NCI-H2029 treated with DMSO at 0.1 percent for 48 hours (cell line): ENCODE data around the gene ZNF460.
"Not testable (repeated sequence)": the region's sequence is repeated elsewhere in the genome, so short reads cannot be mapped to it uniquely, and the experiment has no call there.

Experiments used
- DNase-seq: peaks from one replicate; lab custom pipeline; 2025; lab: John Stamatoyannopoulos, UW

The ZNF460 gene

GRCh38 chr19:57280165-57280961, at the start of gene ZNF460:
Gene ZNF460, plus strand, starts transcription at chr19:57280485. Its CDS starts 322 bp downstream, at chr19:57280807.
- DNase-seq = peak; percentile 86

- DNase-seq = no peak
Measured at GRCh38 chr19:57231686-57232085, 48.6 kb upstream of the ZNF460 start.

- no peak for DNase-seq
Measured at GRCh38 chr19:57233207-57233606, 47.1 kb upstream of the ZNF460 start.

GRCh38 chr19:57239982-57240310, 40.3 kb upstream of the ZNF460 start:
- DNase-seq = no peak

- DNase-seq = peak; percentile 42
Measured at GRCh38 chr19:57240311-57241090, 39.8 kb upstream of the ZNF460 start, which contains the start of gene ZNF805. Gene ZNF805, plus strand, starts transcription at chr19:57240632. Its CDS starts 260 bp downstream, at chr19:57240892.

- no peak for DNase-seq
Measured at GRCh38 chr19:57241176-57241575, 39.1 kb upstream of the ZNF460 start.

- no peak for DNase-seq
Measured at GRCh38 chr19:57242821-57243220, 37.5 kb upstream of the ZNF460 start.

GRCh38 chr19:57244513-57244912, 35.8 kb upstream of the ZNF460 start:
- DNase-seq = no peak

- DNase-seq = no peak
Measured at GRCh38 chr19:57245066-57245465, 35.2 kb upstream of the ZNF460 start.

- no peak for DNase-seq
Measured at GRCh38 chr19:57245959-57246358, 34.3 kb upstream of the ZNF460 start.

GRCh38 chr19:57248646-57249045, 31.6 kb upstream of the ZNF460 start:
- DNase-seq = no peak

GRCh38 chr19:57249329-57249728, 31.0 kb upstream of the ZNF460 start:
- no peak for DNase-seq

- DNase-seq = not testable (repeated sequence)
Measured at GRCh38 chr19:57253767-57254166, 26.5 kb upstream of the ZNF460 start.

- no peak for DNase-seq
Measured at GRCh38 chr19:57262044-57262443, 18.2 kb upstream of the ZNF460 start.

GRCh38 chr19:57263244-57263741, 17.0 kb upstream of the ZNF460 start:
- DNase-seq = no peak

- no peak for DNase-seq
Measured at GRCh38 chr19:57267291-57267690, 13.0 kb upstream of the ZNF460 start.

GRCh38 chr19:57269515-57270250, 10.6 kb upstream of the ZNF460 start:
- DNase-seq = no peak

GRCh38 chr19:57271280-57271679, 9.0 kb upstream of the ZNF460 start:
- DNase-seq = no peak

- DNase-seq = no peak
Measured at GRCh38 chr19:57273014-57273413, 7.3 kb upstream of the ZNF460 start.

- DNase-seq = no peak
Measured at GRCh38 chr19:57276430-57276829, 3.9 kb upstream of the ZNF460 start.

- DNase-seq = not testable (repeated sequence)
Measured at GRCh38 chr19:57278481-57278880, 1.8 kb upstream of the ZNF460 start.

- peak; percentile 83 for DNase-seq
Measured at GRCh38 chr19:57279418-57280164, 694 bp upstream of the ZNF460 start.
